DMS53 treated with DMSO at 0.1 percent for 48 hours (cell line): Measurements from ENCODE around the gene FAAP20.
A peak's percentile ranks its signal among the peaks of the same experiment; 100 is the strongest.

Experiments used
- DNase-seq: peaks from one replicate; lab custom pipeline; 2025; ENCODE audit not compliant: unreplicated experiment; lab: John Stamatoyannopoulos, UW

The FAAP20 gene

DNA sequence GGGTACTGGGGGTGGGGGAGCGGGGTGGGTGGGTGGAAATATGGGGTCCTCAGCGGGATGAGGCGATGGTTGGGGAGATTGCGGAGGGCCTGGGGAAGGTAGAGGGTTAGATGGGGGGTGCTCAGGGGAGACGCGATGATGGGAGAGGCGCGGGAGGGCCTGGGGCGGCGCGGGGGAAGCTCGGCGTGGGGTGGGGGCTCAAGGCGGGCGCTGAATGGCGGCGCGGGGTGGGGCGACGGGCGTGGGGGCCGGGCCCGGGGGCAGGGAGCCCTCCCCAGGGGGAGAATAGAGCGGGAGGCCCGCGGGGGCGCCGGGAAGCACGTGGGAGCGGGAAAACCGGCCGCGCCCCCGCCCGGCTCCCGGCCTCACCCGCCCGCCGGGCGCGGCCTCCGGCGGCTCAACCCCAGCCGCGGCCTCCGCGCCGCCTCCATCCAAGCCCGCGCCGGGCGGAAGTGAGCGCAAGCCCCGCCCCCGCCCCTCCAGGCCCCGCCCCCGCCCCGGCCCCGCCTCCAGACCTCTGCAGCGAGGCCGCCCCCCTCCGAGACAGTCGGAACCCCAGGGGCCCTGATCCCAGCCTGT lies at the start of gene FAAP20:
Gene FAAP20 (minus strand): TSS at position 454 of the 579 bp plus-strand sequence. CDS start 23 bp downstream, at position 431.
- peak; percentile 54 for DNase-seq

- DNase-seq = no peak
These were observed 48.5 kb upstream of the FAAP20 start for GRCh38 chr1:2242814-2243725.

GRCh38 chr1:2241820-2242219 lies 47.2 kb upstream of the FAAP20 start:
- no peak for DNase-seq

GRCh38 chr1:2240270-2241156 lies 45.9 kb upstream of the FAAP20 start:
- no peak for DNase-seq

DNA sequence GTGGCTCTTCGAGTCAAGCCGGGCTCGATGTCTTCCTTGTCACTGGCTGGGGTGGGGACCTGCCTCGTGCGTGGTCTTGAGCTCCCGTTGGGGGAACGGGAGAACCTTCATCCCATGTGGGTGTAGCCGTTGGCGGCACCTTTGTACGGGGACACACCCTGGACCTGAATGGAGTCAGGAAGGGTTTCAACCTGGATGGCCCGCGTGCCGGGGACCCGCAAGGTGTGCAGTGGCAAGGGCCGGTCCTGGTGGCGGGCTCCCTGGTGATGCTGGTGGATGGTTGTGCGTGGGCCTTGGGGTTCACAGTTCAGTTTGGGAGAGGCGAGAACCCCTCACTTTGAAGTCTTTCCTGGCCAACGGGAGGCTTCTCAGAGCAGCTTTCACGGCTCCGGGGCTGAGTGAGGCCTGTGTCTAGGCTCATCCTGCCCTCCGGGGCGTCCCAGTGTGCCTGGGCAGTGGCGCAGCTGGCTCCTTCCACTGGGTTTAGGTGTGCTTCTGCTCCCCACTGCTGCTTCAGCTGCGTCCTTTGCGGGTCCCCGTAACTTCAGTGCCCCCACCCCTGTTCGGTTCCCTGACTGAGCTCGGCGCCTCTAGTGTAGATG lies 44.9 kb upstream of the FAAP20 start:
- DNase-seq = no peak

DNA sequence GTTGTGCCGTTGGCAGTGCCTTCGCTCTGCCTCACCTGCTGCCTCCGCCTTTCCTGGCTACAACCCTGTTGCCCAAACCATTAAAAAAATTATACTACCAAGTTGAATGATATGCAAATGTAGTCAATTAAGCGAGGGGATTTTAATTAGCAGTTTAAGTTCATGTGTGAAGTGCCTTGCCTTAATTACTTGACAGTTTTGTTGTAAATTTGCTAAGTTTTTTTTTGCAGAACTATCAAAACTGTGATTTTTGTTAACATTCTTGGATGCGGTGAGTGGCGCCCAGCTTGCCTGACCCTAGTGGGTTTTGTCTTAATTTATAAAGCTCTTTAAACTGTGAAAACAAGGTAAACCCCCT lies 44.4 kb upstream of the FAAP20 start:
- DNase-seq = no peak

DNA sequence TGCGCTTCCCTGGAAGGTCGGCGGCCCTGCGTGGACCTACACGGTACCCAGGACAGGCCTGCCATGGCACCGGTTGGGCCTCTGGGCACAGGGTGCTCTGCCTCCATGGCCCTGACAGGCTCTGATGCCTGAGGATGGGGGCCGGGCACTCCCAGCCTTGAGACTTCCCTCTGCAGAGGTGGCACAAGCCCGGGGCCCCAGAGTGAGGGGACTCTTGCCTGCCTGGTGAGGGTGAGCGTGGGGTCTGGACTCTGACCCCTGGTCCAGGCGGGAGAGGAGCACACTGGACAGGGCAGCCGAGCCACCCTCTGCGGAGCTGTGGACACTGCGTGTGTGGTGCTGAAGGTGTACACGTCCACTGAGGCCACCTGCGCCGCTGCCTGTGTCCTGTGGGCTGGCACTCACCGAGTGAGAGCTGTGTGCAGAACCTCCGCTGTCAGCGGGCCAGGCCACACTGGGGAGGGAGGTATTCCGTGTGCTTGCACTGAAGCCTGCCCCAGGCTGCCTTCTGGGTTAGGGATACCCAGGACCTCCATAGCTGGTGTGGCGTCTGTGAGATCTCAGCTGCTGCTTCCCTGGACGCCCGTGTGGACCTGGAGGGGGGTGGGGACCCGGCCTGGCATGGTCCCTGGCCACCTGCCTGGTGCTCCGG lies 43.9 kb upstream of the FAAP20 start:
- DNase-seq = no peak

GRCh38 chr1:2237773-2238172 lies 43.2 kb upstream of the FAAP20 start:
- DNase-seq = no peak

DNA sequence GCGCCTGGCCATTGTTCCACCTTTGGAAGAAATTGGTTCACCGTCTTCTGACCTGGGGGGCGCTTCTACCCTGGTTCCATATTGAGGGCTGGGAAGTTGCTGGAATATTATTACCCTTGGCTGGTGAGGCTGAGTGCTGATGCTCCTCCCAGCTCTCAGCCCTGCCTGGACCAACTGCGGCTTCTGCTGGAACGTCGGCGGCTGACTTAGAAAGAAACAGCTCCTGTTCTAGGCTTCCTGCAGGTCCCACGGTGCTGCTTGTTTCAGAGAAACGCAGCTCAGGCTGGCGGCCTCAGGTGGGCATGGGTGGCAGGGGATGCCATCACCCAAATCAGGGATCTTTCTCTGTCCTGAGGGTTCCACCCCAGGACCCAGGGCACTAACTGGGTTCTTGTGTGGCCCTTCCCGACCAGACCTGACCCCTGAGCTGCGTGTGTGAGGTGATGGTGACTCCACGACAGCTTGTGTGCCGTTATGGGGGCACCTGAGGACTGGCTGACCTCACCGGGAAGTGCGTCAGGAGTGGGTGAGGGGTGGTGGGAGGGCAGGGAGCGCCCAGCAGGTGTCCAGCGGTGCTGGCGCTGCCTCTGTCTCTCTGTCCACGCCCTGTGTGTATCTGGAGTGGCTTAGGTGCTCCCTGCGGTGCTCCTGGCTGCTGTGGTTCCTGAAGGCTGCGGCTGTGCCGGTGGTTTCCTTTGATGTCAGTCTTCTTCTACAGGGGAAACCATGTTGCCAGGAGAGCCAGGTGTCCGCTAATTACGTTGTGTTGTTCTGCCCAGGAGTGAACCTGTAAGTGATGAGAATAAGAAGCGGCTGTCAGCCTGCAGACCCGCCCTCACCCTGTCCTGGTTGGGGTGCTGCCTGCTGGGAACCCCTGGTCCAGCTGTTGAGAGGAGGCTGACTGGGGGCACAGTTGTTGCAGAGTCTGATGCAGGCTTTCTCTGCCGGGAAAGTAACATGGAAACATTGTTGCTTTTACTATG lies 42.4 kb upstream of the FAAP20 start:
- no peak for DNase-seq

- DNase-seq = no peak
These were observed 40.9 kb upstream of the FAAP20 start for GRCh38 chr1:2235300-2235998.

DNA sequence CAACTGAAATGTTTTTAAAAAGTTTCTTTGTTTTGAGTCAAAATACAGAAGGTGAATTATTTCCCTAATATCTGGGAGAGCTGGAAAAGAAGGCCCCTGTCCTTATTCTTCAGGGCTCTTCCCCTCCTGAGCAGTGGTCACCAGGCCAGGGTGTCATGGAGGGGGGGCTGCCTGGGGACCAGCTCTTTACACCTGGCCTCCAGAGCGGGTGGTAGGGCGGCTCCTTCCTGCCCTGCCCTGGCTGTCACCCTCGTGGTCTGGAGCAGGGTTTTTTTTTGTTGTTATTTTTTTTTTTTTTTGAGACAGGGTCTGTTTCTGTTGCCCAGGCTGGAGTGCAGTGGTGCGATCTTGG lies 40.2 kb upstream of the FAAP20 start:
- no peak for DNase-seq

DNA sequence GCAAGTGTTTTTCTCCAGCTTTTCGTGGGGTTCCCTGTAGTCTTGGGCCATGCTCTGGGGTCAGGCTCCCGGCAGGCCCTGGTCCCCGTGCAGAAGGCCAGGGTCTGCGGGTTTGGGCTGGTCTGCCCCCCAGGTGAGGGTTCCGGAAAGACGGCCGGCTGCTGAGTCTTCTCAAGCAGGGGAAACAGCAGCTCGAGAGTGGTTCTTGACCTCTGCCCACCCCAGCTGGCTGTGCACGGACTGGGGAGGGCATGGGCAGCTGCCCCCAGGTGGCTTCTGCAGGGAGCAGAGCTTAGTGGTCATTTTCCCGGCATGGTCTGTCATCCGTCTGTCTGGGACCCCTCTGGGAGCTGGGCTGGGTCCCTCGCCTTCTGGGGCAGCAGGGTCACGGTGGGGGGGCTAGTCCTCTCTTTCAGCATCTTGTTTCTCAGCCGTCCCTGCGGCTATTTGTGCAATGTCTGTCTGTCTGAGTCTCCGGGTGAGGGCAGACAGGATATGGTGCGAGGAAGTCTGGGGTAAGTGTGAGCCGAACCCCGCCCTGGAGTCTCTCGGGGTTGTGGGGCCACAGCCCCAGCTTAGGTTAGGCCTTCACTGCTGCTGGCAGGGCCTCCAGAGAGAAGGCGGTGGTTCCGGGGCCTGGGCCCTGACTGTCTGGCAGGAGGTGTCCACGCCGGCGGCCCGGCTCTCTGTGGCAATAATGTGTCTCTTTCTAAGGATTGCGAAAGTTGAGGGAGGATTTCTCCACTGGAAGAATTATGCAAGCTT lies 39.6 kb upstream of the FAAP20 start:
- no peak for DNase-seq

DNA sequence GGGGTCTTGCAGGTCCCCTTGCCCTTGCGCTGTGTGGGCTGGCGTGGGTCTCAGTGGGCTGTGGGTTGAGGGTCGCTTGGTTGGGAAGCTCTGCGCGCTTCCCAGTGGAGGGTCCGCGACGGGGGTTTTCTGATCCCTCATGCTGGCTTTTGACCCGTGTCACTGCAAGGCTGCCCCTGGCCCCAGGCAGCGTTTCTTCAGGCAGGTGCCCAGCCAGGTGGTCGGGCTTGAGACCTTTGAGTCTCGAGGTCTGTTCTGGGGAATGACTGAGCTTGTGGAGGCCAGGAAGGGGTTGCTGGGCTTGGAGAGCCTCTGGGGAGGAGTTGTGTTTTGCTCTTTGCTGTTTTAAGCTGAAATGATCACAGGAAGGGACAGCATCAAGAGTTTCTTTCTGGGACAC lies 38.9 kb upstream of the FAAP20 start:
- no peak for DNase-seq

GRCh38 chr1:2232916-2233438 lies 38.4 kb upstream of the FAAP20 start:
- no peak for DNase-seq

- no peak for DNase-seq
These were observed 37.8 kb upstream of the FAAP20 start for GRCh38 chr1:2232255-2232915.

DNA sequence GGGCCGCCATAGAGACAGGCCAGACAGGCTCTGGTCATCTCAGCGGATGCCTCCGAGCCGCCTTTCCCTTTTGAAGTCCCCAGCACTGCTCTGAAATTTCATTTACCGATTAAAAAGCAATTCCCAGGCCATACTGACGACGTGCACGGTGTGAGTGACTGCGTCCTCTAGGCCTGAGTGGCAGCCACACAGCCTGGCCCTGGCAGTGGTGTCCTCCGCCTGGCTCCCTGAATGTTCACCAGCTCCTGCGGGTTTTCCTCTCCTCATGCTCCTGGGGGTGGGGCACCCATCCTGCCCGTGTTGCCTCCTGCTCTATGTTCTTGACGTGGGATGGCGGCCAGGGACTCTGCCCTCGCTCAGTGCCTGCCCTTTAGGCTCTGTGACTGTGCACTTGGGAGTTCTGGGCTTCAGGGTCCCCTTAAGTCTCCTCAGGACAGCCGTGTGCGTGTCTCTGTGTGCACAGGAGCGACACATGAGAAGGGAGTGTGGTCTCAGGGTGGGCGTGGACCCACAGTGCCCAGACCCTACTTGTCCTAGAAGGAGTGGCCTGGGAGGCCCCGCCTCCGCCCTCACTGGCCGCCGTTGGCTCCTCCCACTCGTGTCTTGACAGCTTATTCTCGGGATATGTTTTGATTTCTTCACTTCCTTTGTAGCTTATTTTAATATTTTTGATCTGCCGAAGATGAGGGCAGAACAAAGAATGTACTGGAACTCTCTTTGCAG lies 37.1 kb upstream of the FAAP20 start:
- no peak for DNase-seq
